Fibroblast of the conjunctiva (primary cell): ENCODE measurements around the gene KCNH3.

Experiments
- DNase-seq: peaks from one replicate; pipeline ENCODE4 v3.0.0-alpha.2; 2010; ENCODE audit warnings: low read depth

KCNH3 gene

DNA sequence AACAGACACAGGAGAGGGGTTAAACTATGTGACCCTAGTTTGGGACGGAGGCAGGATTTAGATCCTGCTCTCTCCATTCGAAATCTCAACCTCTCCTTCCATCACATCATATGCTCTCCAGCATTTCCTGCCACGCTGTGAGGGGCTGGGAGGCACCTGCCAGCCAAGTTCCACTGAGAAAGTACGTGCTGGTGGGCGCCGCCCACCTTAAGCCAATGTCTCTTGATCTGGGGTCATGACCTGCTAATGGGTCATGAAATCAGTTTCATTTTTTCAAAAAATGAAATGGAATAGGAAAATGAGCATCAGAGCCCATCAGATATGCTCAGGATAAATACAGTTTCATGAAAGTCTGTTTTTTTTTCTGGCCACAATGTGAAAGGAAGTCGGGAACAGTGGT, 21.9 kb downstream of the KCNH3 start:
- no peak for DNase-seq

GRCh38 chr12:49562233-49562632, 23.4 kb downstream of the KCNH3 start:
- no peak for DNase-seq

- DNase-seq, result no peak
Observed at GRCh38 chr12:49562831-49563230, 24.0 kb downstream of the KCNH3 start.

DNA sequence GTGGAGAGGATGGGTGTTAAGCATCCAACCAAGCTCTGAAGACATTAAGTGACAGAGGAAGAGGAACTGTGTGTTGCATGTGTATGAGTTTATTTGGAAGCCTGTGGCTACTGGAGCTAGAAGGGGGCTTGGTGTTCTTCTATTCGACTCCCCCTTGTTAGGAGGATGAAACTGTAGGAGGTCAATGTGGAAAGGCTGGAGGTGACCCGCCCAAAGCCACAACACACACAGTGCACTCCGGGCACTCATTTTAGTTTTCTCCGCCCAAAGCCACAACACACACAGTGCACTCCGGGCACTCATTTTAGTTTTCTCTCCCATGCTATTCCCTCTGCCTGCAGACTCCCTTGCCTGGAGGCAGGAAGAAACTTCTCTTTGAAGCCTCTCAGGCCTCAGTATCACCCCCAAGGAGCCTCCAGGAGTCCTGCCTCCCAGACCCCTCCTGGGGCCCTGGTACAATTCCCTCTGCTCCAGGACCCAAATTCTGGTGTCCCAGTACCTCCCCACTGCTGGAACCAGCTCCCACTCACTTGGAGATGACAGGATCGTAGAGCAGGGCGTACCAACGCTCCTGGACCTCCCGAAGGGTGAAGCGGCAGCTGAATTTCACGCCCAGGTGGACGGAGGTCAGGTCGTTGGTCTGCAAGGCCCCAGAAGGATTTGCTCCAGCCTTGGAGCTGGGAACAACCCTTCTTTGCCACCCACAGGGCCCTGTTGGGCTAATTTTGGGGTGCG, 25.3 kb downstream of the KCNH3 start:
- DNase-seq, result no peak

GRCh38 chr12:49564686-49565405, 26.0 kb downstream of the KCNH3 start:
- no peak for DNase-seq

- DNase-seq, result no peak
Observed at GRCh38 chr12:49565406-49566265, 26.8 kb downstream of the KCNH3 start.

DNA sequence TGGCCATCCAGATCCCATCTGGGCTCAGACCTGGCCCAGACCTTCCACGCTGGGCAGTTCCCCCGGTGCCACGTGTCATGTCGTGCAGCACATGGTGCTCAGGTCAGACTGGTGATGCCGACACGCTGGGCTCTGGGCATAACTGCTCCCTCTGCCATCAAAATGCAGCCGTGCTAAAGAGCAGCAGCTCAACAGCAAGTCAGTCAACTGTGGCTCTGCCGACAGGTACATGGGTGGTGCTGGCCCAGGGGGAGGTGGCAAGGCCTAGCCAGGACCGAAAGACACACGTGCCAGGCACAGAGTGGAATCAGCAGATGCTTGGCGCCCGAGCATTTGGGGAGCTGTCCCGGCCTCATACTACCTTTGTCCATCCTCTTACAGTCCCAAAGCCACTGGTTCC, 27.5 kb downstream of the KCNH3 start:
- no peak for DNase-seq

GRCh38 chr12:49567302-49567610, 28.4 kb downstream of the KCNH3 start:
- no peak for DNase-seq

DNA sequence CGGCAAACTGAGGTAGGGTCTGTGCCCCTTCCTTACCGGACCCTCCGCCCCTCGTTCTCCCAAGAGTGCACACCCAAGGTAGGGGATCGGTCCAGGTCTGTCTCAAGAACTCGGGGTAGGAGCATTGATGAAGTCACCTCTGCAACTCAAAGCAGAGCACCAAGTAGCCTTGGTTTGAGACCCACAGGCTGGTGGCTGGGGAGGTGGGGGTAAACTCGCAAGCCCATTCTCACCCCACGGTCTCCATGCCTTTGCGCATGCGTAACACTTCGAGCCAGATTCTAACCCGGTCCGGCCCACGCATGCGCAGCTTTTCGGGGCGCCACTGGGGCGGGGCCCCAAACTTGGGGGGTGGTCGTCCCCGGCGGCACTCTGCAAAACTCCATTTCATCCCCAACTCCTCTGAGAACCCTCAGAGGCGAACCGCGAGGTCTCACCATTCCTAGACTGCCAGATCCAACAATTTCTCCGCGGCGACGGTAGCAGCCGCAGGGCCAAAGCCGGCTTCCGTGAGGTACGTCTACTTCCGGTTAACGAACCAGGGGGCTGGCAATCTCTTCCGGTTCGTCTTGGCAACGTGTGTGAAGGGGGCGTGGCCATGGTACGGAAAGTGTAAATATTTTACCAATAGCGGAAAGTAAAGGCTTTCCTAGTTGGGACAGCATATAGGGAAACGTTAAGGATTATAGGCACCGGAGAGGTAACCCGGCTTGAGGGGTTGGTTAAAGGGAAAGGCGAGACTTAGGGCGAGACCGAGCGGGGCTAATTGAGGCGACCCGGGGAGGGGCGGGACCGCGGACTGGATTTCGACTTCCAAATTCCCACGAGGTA, 29.0 kb downstream of the KCNH3 start, which contains the start of gene MCRS1:
MCRS1 (minus strand) TSS at position 532 of the 831 bp plus-strand sequence. CDS start 1,411 bp downstream, outside the sequence.
- peak; percentile 89 for DNase-seq

GRCh38 chr12:49568442-49569162, 29.8 kb downstream of the KCNH3 start:
- DNase-seq, result no peak

DNA sequence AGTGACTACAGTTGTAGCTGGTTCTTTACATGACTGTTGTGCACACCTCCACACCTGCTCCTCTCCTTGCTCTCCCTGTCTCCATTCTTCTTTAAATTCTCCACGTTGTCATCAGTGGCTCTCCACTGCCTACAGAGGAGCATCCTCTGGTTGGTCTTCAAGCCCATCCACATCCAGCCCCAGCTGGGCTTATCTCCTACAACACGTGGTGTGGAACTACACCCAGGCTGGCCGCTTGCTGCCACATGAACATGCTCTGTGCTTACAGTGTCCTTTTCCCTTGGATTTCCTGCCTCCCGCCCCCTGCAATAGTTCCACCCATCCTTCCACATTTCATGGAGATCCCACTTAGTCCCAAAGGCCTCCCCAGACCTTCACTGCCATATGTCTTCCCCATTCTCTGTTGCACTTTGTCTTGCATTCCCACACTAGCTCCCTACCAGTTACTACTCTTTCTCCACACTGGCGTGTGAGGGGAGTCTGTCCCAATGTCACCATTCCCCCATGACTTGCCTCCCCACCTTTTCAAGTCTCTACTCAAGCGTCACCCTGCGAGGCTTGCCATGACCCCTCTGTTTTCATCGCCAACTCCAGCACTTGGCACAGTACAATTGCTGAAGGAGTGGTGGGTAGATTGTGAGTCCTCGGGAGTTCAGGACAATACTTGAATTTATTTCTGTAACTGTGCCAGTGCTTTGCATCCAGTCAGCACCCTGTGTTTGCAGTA, 38.9 kb downstream of the KCNH3 start:
- DNase-seq, result no peak

- no peak for DNase-seq
Observed at GRCh38 chr12:49578471-49579112, 39.8 kb downstream of the KCNH3 start.

DNA sequence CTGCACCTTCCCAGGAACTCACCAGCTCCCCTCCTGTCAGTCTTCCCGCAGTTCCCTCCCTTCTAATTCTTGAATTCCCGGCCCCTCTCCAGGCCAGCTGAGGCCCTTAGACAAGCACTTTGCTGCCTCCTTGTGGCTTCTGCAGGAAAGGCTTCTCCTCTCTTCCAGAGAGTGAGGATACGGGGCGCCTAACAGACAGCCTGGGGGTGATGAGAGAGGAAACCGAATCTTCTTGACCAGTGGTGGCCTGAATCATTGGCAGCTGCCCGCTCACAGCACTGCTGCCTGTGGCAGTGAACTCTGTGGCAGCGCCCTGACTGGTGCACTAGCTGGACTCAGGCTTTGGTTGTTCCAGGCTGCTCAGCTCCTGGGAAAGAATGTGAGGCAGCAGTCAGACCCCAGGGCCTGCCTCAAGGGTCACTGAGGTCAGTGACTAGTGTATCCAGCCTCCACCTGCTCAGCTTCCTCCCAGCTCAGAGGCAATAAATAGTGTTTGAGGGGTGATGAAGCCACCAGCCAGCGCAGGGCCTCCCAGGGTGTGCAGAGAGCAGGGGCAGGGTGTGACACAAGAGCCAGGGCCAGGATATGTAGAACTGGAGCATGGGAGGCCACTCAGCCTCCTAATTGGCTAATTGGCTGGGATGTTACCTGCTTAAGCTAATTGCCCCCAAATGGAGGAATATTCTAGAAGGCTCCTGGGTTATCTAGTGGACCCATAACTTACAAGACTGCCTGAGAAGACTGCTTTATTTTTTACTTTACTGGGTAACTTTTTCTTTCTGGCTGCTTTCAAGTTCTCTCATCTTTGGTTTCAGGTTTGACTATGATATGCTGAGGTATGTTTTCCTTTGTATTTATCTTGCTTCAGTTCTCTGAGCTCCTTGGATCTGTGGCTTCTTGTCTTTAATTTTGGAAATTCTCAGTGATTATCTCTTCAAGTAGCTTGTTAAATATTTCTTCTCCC, 42.0 kb downstream of the KCNH3 start:
- DNase-seq, result peak; percentile 64

GRCh38 chr12:49582201-49582600, 43.4 kb downstream of the KCNH3 start:
- DNase-seq, result no peak

- DNase-seq, result no peak
Observed at GRCh38 chr12:49582850-49583249, 44.0 kb downstream of the KCNH3 start.

- DNase-seq, result peak; percentile 17
Observed at GRCh38 chr12:49583366-49584094, 44.7 kb downstream of the KCNH3 start.

DNA sequence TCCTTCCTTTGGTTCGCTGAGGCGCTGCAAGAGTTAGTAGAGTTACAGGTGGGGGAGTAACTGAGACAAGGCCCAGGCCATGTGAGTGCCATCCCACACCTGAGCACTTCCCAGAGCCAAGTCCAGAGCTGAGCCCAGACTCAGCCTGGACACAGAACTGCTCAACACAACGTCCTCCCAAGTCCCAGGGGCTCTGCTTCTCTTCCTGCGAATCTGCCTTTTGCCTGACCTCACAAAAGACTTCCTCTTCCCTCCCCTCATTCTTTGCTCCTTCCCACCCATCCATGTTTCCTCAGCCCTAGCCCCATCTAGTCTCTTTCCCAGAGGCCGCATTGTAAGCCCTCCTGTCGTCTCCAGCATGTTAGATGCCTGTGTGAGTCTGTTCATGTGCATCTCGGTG, 45.8 kb downstream of the KCNH3 start:
- no peak for DNase-seq
